HepG2 (cell line): ENCODE results near the gene L3MBTL1. TPM values are rescaled to one million over a fixed set of nuclear protein-coding genes. Genes with fewer than 3 reads are reported as not detected.

Experiments
- ETS1 ChIP-seq: sonication (generic); formaldehyde crosslinking; IDR thresholded peaks from 2 replicates; pipeline ENCODE4 v1.4.0; 2020; ENCODE audit warnings: missing genetic modification reagents
- EZH2 ChIP-seq: conservative IDR thresholded peaks from 2 replicates; pipeline ENCODE4 v1.6.1; 2012; ENCODE audit warnings: mild to moderate bottlenecking, low read depth, low read length, moderate library complexity
- GLMP ChIP-seq: sonication (generic); formaldehyde crosslinking; IDR thresholded peaks from 2 replicates; pipeline ENCODE4 v1.9.0; 2021; ENCODE audit warnings: missing genetic modification reagents, mild to moderate bottlenecking, borderline replicate concordance
- HNF4A ChIP-seq: sonication (generic); formaldehyde crosslinking; IDR thresholded peaks from 2 replicates; pipeline ENCODE4 v1.4.0; 2020; ENCODE audit warnings: missing genetic modification reagents
- HOMEZ ChIP-seq: IDR thresholded peaks from 2 replicates; pipeline ENCODE4 v1.6.1; 2016; ENCODE audit warnings: low read depth
- JUN ChIP-seq: sonication (generic); formaldehyde crosslinking; IDR thresholded peaks from 2 replicates; pipeline ENCODE4 v1.4.0; 2020; ENCODE audit warnings: mild to moderate bottlenecking, missing genetic modification reagents
- MED13 ChIP-seq: sonication (generic); formaldehyde crosslinking; IDR thresholded peaks from 2 replicates; pipeline ENCODE4 v1.5.0; 2020; ENCODE audit warnings: missing genetic modification reagents
- PHF21A ChIP-seq: sonication (generic); formaldehyde crosslinking; IDR thresholded peaks from 2 replicates; pipeline ENCODE4 v1.5.0; 2020; ENCODE audit warnings: mild to moderate bottlenecking, missing genetic modification reagents
- RNF219 ChIP-seq: sonication (generic); formaldehyde crosslinking; IDR thresholded peaks from 2 replicates; pipeline ENCODE4 v1.5.0; 2020; ENCODE audit warnings: mild to moderate bottlenecking, missing genetic modification reagents
- RXRB ChIP-seq: IDR thresholded peaks from 2 replicates; pipeline ENCODE4 v1.6.1; 2016; ENCODE audit warnings: borderline replicate concordance, missing genetic modification reagents, missing compliant biosample characterization
- SOX5 ChIP-seq: IDR thresholded peaks from 2 replicates; pipeline ENCODE4 v1.6.1; 2016; ENCODE audit warnings: borderline replicate concordance
- ZNF329 ChIP-seq: sonication (generic); formaldehyde crosslinking; IDR thresholded peaks from 2 replicates; pipeline ENCODE4 v1.9.0; 2021; ENCODE audit warnings: low read depth, mild to moderate bottlenecking, missing genetic modification reagents
- ZNF709 ChIP-seq: sonication (generic); formaldehyde crosslinking; IDR thresholded peaks from 2 replicates; pipeline ENCODE4 v1.5.0; 2020; ENCODE audit warnings: mild to moderate bottlenecking, missing genetic modification reagents
- ZNF740 ChIP-seq: sonication (generic); formaldehyde crosslinking; IDR thresholded peaks from 2 replicates; pipeline ENCODE4 v1.4.0; 2020; ENCODE audit warnings: missing genetic modification reagents
- ZNF850 ChIP-seq: sonication (generic); formaldehyde crosslinking; conservative IDR thresholded peaks from 2 replicates; pipeline ENCODE4 v1.9.0; 2021; ENCODE audit warnings: mild to moderate bottlenecking, missing genetic modification reagents
- polyA plus RNA-seq, 8 experiments: library from polyadenylated mRNA; depleted of rRNA in 3 of 8; stranded (reverse) in 7 of 8; unstranded in 1 of 8; fragments of >200 nt; fragmentation: Illumina TruSeq in 4 of 8; extraction: Trizol in 4 of 8; gene quantifications; 2 replicates each; pipeline versions ENCODE4 v1.2.1 to v1.2.3, GENCODE V29; 2011 to 2016; ENCODE audit warnings: low read depth in 4 of 8, missing spikeins in 1 of 8, mixed read lengths in 1 of 8; ENCODE audit not compliant: insufficient read depth in 1 of 8
- total RNA-seq, 5 experiments: library from RNA; depleted of rRNA; stranded (reverse); fragments of >200 nt; fragmentation: Illumina TruSeq; extraction: Trizol; gene quantifications; 2 replicates each; pipeline ENCODE4 v1.2.3, GENCODE V29; 2016; ENCODE audit warnings: low read depth in 1 of 5

The L3MBTL1 gene
- total and polyA plus RNA-seq, 2 of the 13 experiments (the other 11 are each of a cell fraction or from before 2014, with no cell fraction given) = 9.0 to 17.8 TPM

GRCh38 chr20:43536817-43537440, 29.4 kb downstream of the L3MBTL1 start (continued):
- TF ChIP-seq RNF219 (CRISPR knock-in tag) (no peak), HOMEZ (CRISPR knock-in tag) (no peak), ZNF740 (no peak), RXRB (CRISPR knock-in tag) (peak; percentile 65), GLMP (CRISPR knock-in tag) (no peak), ZNF329 (CRISPR knock-in tag) (no peak), HNF4A (no peak), ETS1 (no peak), EZH2 (no peak), ZNF709 (CRISPR knock-in tag) (peak; percentile 82), PHF21A (CRISPR knock-in tag) (no peak), SOX5 (CRISPR knock-in tag) (peak; percentile 20; the same call in 1 of the 2 replicates), JUN (no peak), ZNF850 (CRISPR knock-in tag) (no peak), MED13 (CRISPR knock-in tag) (no peak)
